Dedifferentiated amniotic fluid mesenchymal stem cell (primary cell): ENCODE data around the gene DYDC1.
"Not testable (repeated sequence)": the region's sequence is repeated elsewhere in the genome, so short reads cannot be mapped to it uniquely, and the experiment has no call there.

Source experiments
- DNase-seq: peaks from one replicate; pipeline ENCODE4 v3.0.0-alpha.2; 2016; ENCODE audit errors: extremely low spot score

The DYDC1 gene

DNA sequence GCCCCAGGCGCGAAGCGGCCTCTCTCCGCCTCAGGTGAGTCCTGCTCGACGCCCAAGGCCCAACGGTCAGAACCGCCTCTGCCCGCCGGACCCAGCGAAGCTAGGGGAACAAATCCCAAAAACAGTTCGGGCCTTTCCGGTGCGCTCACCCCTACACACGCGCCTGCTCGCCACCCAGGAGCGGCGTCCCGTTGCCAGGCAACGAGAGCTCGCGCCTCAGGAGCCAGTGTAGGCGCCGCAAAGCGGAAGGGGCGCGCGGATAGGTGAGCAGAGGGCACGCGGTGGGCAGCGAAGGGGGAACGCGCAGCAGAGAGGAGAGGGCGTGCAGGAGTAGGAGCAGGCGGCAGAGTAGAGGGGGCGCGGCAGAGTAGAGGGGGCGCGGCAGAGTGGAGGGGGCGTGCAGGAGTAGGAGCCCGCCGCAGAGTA, at the start of gene DYDC1, which contains the start of gene DYDC2:
DYDC1 (minus strand) TSS at position 193 of the 426 bp plus-strand sequence. CDS start 4,154 bp downstream, outside the sequence.
DYDC2 (plus strand) TSS at position 219 of the 426 bp plus-strand sequence. CDS start 5,663 bp downstream, outside the sequence.
- no peak for DNase-seq

DNA sequence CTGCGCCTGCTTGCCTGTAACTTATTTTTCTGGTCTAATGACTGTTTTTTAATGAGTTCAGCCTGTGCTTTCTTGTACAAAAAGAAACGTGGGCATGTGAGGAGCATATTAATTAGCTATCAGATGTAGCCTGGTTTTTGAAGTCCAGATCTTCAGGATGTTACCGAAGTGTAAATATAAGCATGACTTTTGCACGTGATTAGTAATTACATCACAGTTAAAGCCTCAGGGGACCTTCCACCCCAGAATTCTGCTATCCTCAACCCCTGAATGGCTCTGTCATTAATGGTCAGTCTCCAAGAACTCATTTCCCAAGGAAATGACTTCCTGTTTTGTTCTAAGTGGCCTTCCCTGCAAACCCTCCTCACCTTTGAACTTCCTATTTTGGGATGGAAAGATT, 49.6 kb upstream of the DYDC1 start:
- DNase-seq, result no peak

DNA sequence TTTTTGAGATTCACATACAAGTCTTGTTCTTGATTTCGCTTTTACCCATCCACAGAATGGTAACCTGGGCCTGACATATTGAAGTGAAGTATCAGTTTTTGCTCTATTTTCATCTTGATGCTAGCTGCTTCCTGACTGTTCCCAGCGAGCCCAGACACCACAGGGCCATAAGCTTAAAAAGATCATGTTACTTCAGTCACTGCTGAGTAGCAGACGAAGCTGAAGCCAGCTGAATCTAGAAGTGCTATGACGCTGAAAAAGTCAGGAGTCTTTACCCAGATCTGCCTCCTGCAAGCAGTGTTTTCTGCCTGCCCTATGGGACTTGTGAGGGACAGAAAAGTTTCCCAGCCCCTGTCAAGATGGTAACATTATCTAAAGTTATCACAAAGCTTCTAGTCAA, 49.1 kb upstream of the DYDC1 start:
- no peak for DNase-seq

- DNase-seq, result no peak
Observed at GRCh38 chr10:80405035-80405434, 48.5 kb upstream of the DYDC1 start.

DNA sequence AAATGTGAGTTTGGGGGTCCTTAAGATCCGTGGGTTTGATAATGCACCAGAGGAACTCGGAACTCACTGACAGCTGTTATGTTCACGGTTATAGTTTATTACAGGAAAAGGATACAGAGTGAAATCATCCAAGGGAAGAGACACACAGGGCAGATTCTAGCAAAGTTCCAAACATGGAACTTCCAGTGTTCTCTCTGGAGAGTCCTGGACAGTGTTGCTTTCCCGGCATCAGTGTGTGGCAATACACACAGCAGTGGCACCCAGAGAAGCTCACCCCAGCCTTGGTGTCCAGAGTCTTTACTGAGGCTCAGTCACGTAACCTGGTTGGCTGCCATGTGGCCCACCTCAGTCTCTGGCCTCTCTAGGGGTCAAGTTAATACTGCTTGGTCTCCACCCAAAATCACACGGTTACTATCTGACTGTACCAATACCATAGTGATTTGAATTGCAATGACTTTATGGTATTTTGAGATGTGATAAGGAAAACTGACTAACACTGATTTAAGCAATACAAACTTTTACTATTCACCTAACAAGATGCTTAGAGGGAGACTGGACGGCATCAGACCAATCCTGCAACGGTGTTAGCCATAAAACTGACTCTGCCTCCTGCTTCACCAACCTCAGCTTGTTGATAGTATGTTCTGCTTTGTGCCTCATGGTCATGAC, 43.7 kb upstream of the DYDC1 start:
- DNase-seq, result no peak

DNA sequence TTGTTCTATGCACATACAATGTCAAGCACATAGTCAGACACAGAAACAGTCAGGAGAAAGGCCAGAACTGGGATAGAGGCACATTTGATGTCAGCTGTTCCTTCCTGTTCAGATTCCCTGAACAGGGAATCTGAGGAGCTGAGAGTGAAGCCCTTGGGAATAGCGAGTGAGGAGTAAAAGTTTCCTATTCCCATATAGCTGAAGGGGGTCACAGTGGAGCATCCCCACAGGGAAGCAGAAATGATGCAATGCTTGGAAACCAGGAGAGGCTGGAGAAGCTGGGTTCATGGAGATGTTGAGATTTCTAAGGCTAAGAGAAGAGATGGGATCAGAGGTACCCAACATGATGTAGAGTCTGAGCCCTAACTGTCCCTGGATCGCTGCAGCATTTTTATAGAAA, 40.5 kb upstream of the DYDC1 start:
- DNase-seq, result no peak

GRCh38 chr10:80394358-80394916, 37.9 kb upstream of the DYDC1 start:
- DNase-seq, result no peak

DNA sequence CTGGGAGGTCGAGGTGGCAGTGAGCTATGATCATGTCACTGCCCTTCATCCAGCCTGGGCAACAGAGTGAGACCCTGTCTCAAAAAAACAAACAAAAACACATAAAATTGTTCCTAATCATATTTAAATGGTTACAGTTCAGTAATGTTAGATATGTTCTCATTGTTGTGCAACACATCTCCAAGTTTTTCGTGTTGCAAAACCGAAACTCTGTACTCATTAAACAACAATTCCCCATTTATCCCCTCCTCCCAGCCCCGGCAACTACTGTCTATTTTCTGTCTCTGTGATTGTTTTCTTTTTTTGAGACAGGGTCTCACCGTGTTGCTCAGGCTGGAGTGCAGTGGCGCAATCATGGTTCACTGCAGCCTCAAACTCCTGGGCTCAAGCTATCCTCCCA, 35.7 kb upstream of the DYDC1 start:
- DNase-seq, result no peak

- no peak for DNase-seq
Observed at GRCh38 chr10:80390740-80391139, 34.2 kb upstream of the DYDC1 start.

DNA sequence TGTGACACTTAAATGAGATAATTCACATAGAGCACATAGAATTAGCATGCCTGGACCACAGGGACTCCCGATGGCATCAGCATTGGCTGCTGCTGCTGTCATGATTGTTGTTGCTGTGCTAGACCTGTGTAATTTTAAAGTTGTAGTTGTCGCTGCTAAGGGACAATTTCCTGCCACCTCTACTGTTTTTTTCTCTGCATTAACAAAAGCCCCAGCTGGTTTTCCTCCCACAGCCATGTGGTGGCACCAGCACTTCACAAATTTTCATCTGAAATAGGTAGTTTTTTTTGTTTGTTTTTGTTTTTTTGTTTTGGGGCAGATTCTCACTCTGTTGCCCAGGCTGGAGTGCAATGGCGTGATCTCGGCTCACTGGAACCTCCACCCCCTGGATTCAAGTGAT, 26.4 kb upstream of the DYDC1 start:
- DNase-seq, result peak; percentile 41

DNA sequence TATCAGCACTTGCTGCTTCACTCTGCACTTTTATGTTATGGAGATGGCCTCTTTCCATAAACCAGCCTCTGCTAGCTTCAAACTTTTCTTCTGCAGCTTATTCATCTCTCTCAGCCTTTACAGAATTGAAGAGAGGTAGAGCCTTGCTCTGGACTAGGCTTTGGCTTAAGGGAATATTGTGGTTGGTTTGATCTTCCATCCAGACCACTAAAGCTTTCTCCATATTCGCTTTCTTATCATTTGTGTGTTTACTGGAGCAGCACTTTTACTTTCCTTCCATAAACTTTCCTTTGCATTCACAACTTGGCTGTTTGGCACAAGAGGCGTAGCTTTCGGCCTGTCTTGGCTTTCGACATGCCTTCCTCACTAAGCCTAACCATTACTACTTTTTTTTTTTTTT, 23.6 kb upstream of the DYDC1 start:
- no peak for DNase-seq

GRCh38 chr10:80379701-80380100, 23.1 kb upstream of the DYDC1 start:
- no peak for DNase-seq

- no peak for DNase-seq
Observed at GRCh38 chr10:80373502-80373901, 16.9 kb upstream of the DYDC1 start.

DNA sequence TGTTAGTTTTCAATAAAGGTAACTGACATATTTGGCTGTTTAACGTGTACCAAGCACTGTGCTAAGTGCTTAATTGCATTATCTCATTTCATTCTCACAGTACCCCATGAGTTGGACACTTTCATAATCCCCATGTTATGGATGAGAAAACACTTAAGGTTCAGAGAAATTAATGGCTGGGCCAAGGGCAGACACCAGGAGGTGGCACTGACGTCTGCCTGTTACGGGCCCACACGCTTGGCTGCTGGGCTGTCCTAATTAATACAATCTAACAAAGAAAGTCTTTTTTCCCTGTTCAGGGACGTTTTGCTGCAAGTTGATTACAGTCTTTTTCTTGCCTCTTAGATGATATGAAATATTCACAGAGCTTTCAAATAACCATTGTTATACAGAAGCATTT, 16.1 kb upstream of the DYDC1 start:
- no peak for DNase-seq

DNA sequence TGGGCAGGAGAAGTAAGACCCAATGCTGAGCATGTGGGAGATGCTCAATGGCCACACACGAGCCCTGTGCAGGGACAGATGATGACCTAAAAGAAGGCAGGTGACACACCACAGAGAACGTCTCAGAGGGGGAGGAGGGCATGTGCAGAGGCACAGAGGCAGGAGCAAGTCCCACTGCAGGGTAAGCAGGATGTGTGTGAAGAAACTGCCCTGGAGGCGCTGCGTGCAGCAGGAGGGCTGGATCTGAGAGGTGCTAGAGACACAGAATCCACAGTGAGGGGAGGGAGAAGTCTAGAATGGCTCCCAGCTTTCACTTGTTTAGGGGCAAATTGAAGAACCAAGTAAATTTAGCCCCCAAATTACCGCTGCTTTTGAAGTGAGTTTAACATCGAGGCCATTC, 14.9 kb upstream of the DYDC1 start:
- no peak for DNase-seq

DNA sequence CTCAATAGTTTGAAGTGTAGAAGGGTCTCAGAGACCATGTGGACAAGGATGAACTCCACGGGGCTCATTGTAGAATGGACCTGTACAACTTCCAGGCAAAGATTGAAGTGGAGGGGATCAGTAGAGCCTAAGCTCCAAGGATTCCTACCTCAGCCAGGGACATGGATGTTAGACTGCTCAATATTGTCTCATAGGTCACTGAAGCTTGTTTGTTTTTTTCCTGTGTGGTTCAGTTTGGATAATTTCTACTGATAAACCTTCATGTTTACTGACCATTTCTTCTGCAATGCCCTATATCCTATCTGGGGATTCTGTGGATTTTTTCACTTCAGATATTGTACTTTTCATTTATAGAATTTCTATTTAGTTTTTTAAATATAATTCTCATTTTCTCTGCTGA, 9.0 kb upstream of the DYDC1 start:
- DNase-seq, result no peak

- no peak for DNase-seq
Observed at GRCh38 chr10:80359644-80360043, 3.1 kb upstream of the DYDC1 start.

DNA sequence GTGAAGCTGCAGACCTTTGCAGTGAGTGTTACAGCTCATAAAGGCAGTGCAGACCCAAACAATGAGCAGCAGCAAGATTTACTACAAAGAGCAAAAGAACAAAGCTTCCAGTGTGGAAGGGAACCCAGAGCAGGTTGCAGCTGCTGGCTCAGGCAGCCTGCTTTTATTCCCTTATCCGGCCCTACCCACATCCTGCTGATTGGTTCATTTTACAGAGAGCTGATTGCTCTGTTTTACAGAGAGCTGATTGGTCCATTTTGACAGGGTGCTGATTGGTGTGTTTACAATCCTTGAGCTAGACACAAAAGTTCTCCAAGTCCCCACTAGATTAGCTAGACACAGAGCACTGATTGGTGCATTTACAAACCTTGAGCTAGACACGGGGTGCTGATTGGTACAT, 2.4 kb upstream of the DYDC1 start:
- not testable (repeated sequence) for DNase-seq

DNA sequence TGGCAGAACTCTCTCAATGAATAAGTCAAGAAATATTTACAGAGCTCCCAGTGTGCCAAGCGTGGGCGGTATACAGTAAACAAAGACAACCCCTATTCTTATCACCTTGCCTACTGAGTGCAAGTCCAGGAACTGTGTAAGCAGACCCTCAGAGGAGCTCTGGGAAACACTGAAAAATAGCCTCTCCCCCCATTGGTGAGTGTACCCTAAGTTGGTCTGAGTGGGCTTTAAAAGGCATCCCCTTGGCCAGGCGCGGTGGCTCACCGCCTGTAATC, 1.2 kb upstream of the DYDC1 start:
- no peak for DNase-seq

- DNase-seq, result no peak
Observed at GRCh38 chr10:80356989-80357850, 665 bp upstream of the DYDC1 start.

DNA sequence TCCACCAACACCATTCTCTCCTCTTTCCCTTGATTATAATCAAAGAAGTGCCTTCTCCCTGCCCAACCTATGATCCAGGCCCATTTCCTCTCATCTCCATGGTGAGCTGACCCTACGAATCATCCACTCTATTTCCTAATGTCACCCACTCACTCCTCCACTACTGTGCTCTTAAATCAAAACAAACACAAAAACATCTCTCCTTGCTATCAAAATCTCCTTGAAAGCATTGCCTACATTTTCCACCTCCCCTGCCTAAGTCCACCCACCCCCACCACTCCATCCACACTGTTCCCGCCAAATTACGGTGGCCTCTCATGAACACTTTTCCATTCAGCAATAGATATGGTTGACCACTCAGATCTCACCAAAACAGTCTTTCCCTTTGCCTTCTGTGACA, 5.3 kb downstream of the DYDC1 start:
- DNase-seq, result no peak

DNA sequence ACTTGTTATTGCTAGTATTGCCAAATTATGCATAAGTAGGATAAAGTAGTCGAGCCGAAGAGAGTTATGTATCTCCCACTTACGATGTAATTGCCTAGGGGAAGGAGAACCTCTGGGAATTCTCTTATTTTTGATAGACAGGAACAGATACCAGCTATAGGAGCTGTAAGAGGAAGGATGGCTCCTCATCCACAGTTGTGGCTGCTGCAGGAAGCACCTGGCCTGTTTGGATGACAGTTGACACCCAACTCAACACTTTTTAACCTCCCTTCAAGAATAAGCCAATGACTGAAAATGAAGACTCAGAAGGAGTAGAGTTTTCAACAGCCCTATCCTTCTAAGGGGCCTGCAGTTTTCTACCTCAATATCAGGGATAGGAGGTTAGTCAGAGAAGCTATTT, 6.3 kb downstream of the DYDC1 start:
- DNase-seq, result no peak

DNA sequence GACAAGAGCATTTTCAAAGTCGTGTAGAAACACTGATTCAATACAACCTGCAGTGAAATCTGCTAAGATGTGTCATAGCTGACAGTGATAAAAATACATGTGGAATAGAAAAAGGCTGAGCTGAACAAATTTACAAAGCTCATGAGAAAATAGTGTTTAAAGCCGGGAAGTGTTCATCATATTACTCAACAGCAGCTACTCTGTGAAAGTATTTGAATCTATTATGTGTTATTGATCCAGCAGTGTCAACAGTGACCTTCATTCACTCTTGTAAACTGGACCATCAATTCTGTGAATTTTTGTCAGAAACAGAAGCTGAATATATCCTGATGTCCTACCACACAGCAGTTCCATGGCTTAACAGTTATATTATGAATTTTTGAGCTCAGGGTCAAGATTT, 11.6 kb downstream of the DYDC1 start:
- DNase-seq, result no peak
